SK-N-SH (cell line): Measurements from ENCODE around the gene NOX3. TPM values are rescaled to one million over a fixed set of nuclear protein-coding genes. Genes with fewer than 3 reads are reported as not detected.

ENCODE experiments used
- CTCF ChIA-PET: fragments of 300-600, 350-600 bp; formaldehyde crosslinking; extraction: SDS; loops from one replicate; lab custom pipeline; 2021; lab: Yijun Ruan, JAX
- POLR2A ChIA-PET: fragments of 350-600 bp; sonication (Branson Sonifier 250); formaldehyde crosslinking; extraction: SDS; loops from one replicate; lab custom pipeline; 2020; ENCODE audit warnings: antibody characterized with exemption, inconsistent platforms; lab: Yijun Ruan, JAX
- DNase-seq: peaks from one replicate; pipeline ENCODE4 v3.0.0; 2012
- H2AFZ ChIP-seq: fragments of 200-600 bp; sonication (generic); 2 replicates; pipeline ENCODE4 v1.8.1; 2016; ENCODE audit warnings: antibody characterized with exemption, mild to moderate bottlenecking, low read depth
- H3F3A ChIP-seq: fragments of 200-600 bp; sonication (generic); replicated peaks from 2 replicates; pipeline ENCODE3; 2016; ENCODE audit warnings: antibody characterized with exemption, mild to moderate bottlenecking; ENCODE audit not compliant: insufficient read depth
- H3K27ac ChIP-seq, 2 experiments: fragments of 200-500 bp in 1 of 2; fragments of 200-600 bp in 1 of 2; sonication (Bioruptor generic) in 1 of 2; sonication (generic), shearing (Covaris generic) in 1 of 2; 2 replicates each; pipeline versions ENCODE4 v1.5.1 to v1.6.1; 2014 to 2016; ENCODE audit warnings: low read depth in 2 of 2, inconsistent platforms in 1 of 2, low read length in 1 of 2, mild to moderate bottlenecking in 1 of 2, mixed read lengths in 1 of 2
- H3K27me3 ChIP-seq: fragments of 200-600 bp; sonication (generic), shearing (Covaris generic); 2 replicates; pipeline ENCODE4 v1.6.1; 2016; ENCODE audit warnings: mixed run types; ENCODE audit not compliant: insufficient read depth
- H3K36me3 ChIP-seq, 2 experiments: fragments of 200-500 bp in 1 of 2; fragments of 200-600 bp in 1 of 2; sonication (Bioruptor generic) in 1 of 2; sonication (generic) in 1 of 2; replicated peaks in 1 of 2; 2 replicates each; pipeline versions ENCODE3 to v1.5.1; 2014 to 2016; ENCODE audit warnings: low read length in 1 of 2, mild to moderate bottlenecking in 1 of 2; ENCODE audit not compliant: insufficient read depth in 2 of 2, control insufficient read depth in 1 of 2
- H3K4me1 ChIP-seq, 2 experiments: fragments of 200-500 bp in 1 of 2; fragments of 200-600 bp in 1 of 2; sonication (Bioruptor generic) in 1 of 2; sonication (generic), shearing (Covaris generic) in 1 of 2; 2 replicates each; pipeline versions ENCODE4 v1.5.1 to v1.6.1; 2014 to 2016; ENCODE audit warnings: low read depth in 1 of 2, low read length in 1 of 2, mixed run types in 1 of 2; ENCODE audit not compliant: insufficient read depth in 2 of 2, control insufficient read depth in 1 of 2
- H3K4me2 ChIP-seq: fragments of 200-600 bp; sonication (generic), shearing (Covaris generic); 2 replicates; pipeline ENCODE4 v1.6.1; 2017; ENCODE audit warnings: mixed run types
- H3K4me3 ChIP-seq, 2 experiments: fragments of 200-500 bp in 1 of 2; fragments of 200-600 bp in 1 of 2; sonication (Bioruptor generic) in 1 of 2; sonication (generic), shearing (Covaris generic) in 1 of 2; 2 replicates each; pipeline versions ENCODE4 v1.5.1 to v1.8.1; 2014 to 2016; ENCODE audit warnings: low read depth in 2 of 2, inconsistent platforms in 1 of 2, low read length in 1 of 2, mild to moderate bottlenecking in 1 of 2, mixed read lengths in 1 of 2, moderate library complexity in 1 of 2
- H3K79me2 ChIP-seq: fragments of 200-600 bp; sonication (generic); 2 replicates; pipeline ENCODE4 v1.8.1; 2017; ENCODE audit warnings: mild to moderate bottlenecking; ENCODE audit not compliant: insufficient read depth
- H3K9ac ChIP-seq: fragments of 200-600 bp; sonication (generic); 2 replicates; pipeline ENCODE4 v1.6.1; 2017; ENCODE audit warnings: mixed run types
- H3K9me2 ChIP-seq: fragments of 200-600 bp; sonication (generic); 2 replicates; pipeline ENCODE4 v1.6.1; 2017; ENCODE audit warnings: mixed run types
- H3K9me3 ChIP-seq: fragments of 200-600 bp; sonication (generic); 2 replicates; pipeline ENCODE4 v1.6.1; 2017; ENCODE audit warnings: mixed run types, mild to moderate bottlenecking, moderate library complexity
- H4K20me1 ChIP-seq: fragments of 200-600 bp; sonication (generic); 2 replicates; pipeline ENCODE4 v1.6.1; 2017; ENCODE audit warnings: mild to moderate bottlenecking, mixed run types; ENCODE audit not compliant: insufficient read depth
- ELF1 ChIP-seq: IDR thresholded peaks from 2 replicates; pipeline ENCODE4 v1.4.0; 2012
- EP300 ChIP-seq, 2 experiments: IDR thresholded peaks; 2 replicates each; pipeline versions ENCODE4 v1.4.0 to v1.6.1; 2012; ENCODE audit warnings: borderline replicate concordance in 1 of 2, low read depth in 1 of 2, low read length in 1 of 2
- FOSL2 ChIP-seq: IDR thresholded peaks from 2 replicates; pipeline ENCODE4 v1.4.0; 2012; ENCODE audit warnings: low read depth, mild to moderate bottlenecking, moderate library complexity, borderline replicate concordance
- FOXJ3 ChIP-seq: sonication (generic); formaldehyde crosslinking; IDR thresholded peaks from 2 replicates; pipeline ENCODE4 v1.5.1; 2020; ENCODE audit warnings: mild to moderate bottlenecking, missing genetic modification reagents
- GABPA ChIP-seq: IDR thresholded peaks from 2 replicates; pipeline ENCODE4 v1.4.0; 2012; ENCODE audit warnings: low read depth, mild to moderate bottlenecking
- JUND ChIP-seq: IDR thresholded peaks from 2 replicates; pipeline ENCODE4 v1.4.0; 2012
- MXI1 ChIP-seq: IDR thresholded peaks from 2 replicates; pipeline ENCODE4 v1.6.1; 2012; ENCODE audit warnings: mild to moderate bottlenecking, low read depth, low read length, improper control_type of control experiment
- NRF1 ChIP-seq: IDR thresholded peaks from 2 replicates; pipeline ENCODE4 v1.6.1; 2012; ENCODE audit warnings: low read depth, mild to moderate bottlenecking, low read length
- RCOR1 ChIP-seq: fragments of 150-350 bp; IDR thresholded peaks from 2 replicates; pipeline ENCODE4 v1.6.1; 2017; ENCODE audit warnings: antibody characterized with exemption, low read length
- RXRA ChIP-seq: IDR thresholded peaks from 2 replicates; pipeline ENCODE4 v1.4.0; 2012; ENCODE audit warnings: low read depth, mild to moderate bottlenecking, borderline replicate concordance
- SMC3 ChIP-seq: IDR thresholded peaks from 2 replicates; pipeline ENCODE4 v1.6.1; 2012; ENCODE audit warnings: low read depth, low read length, improper control_type of control experiment
- TCF12 ChIP-seq: IDR thresholded peaks from 2 replicates; pipeline ENCODE4 v1.4.0; 2012
- TEAD4 ChIP-seq: IDR thresholded peaks from 2 replicates; pipeline ENCODE4 v1.4.0; 2012; ENCODE audit warnings: mild to moderate bottlenecking, borderline replicate concordance; ENCODE audit not compliant: insufficient read depth
- USF1 ChIP-seq: IDR thresholded peaks from 2 replicates; pipeline ENCODE4 v1.4.0; 2012; ENCODE audit warnings: low read depth, borderline replicate concordance
- USF2 ChIP-seq: fragments of 150-350 bp; IDR thresholded peaks from 2 replicates; pipeline ENCODE4 v1.6.1; 2017; ENCODE audit warnings: antibody characterized with exemption, low read length, low read depth, borderline replicate concordance
- WGBS: methylation state at CpG from one replicate; pipeline ENCODE4 v1.1.6; 2017; ENCODE audit warnings: low lambda C conversion rate; 5-methylcytosine and 5-hydroxymethylcytosine counted together
- polyA plus RNA-seq, 3 experiments: library from polyadenylated mRNA; depleted of rRNA; stranded (reverse); fragments of >200 nt; gene quantifications; 2 replicates each; pipeline ENCODE4 v1.2.3, GENCODE V29; 2012
- TF ChIP-seq, protein P1 (sequence below): fragments of 200-600 bp; sonication (generic); IDR thresholded peaks from 2 replicates; pipeline ENCODE4 v1.6.1; 2017; ENCODE audit warnings: antibody characterized with exemption, mild to moderate bottlenecking, moderate library complexity
- TF ChIP-seq, protein P2 (sequence below): IDR thresholded peaks from 2 replicates; pipeline ENCODE4 v1.4.0; 2012; ENCODE audit warnings: low read depth

NOX3 gene
- polyA plus RNA-seq, 1 of the 3 experiments (the other 2 are of a cell fraction), result 0.02 TPM

DNA sequence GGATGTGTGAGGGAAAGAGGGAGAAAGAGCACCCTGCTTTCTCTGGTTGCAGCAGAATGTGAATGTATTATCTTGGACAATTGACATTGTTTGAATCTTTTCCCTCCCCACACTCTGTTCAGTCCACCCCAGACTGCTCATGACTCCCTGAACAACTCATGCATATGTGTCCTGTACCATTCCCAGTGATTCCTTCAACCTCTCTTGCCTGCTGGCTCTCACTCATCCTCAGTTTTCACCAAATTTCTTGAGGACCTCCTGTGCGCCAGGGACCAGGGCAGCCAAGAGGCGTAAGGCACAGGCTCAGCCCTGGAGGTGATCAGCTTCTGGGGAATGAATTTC lies 5.4 kb downstream of the NOX3 start:
- Histone ChIP-seq H3K4me1 (peaks cover 8 to 27% of the 10 kb centered on the region in 2 experiments; a peak in 3 of 4 replicates), H3K27ac (peak overlapping the region in 1 of 2 experiments; percentile 93; a peak in 2 of 4 replicates), H3K79me2 (no peaks in the 10 kb centered on the region), H3K27me3 (no peaks in the 10 kb centered on the region), H4K20me1 (no peaks in the 10 kb centered on the region), H3K4me3 (no peak overlapping the region), H3K9me2 (no peaks in the 10 kb centered on the region), H3K9me3 (no peaks in the 10 kb centered on the region), H3F3A (no peaks in the 10 kb centered on the region), H3K36me3 (no peaks in the 10 kb centered on the region), H2AFZ (no peak overlapping the region), H3K4me2 (no peak overlapping the region), H3K9ac (no peak overlapping the region)
- POLR2A ChIA-PET, result interaction anchor here (1.2 to 1.9 kb wide), 2 partner anchors 13 to 47 kb away, joined by 4 to 8 read pairs; no protein-coding TSS in a partner anchor
- no peak for TF ChIP-seq USF2
- TF ChIP-seq, protein P1, sequence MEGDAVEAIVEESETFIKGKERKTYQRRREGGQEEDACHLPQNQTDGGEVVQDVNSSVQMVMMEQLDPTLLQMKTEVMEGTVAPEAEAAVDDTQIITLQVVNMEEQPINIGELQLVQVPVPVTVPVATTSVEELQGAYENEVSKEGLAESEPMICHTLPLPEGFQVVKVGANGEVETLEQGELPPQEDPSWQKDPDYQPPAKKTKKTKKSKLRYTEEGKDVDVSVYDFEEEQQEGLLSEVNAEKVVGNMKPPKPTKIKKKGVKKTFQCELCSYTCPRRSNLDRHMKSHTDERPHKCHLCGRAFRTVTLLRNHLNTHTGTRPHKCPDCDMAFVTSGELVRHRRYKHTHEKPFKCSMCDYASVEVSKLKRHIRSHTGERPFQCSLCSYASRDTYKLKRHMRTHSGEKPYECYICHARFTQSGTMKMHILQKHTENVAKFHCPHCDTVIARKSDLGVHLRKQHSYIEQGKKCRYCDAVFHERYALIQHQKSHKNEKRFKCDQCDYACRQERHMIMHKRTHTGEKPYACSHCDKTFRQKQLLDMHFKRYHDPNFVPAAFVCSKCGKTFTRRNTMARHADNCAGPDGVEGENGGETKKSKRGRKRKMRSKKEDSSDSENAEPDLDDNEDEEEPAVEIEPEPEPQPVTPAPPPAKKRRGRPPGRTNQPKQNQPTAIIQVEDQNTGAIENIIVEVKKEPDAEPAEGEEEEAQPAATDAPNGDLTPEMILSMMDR, result no peak
- no peak for TF ChIP-seq RCOR1
- no peak for TF ChIP-seq NRF1
- no peak for TF ChIP-seq FOSL2
- TF ChIP-seq FOXJ3 (CRISPR knock-in tag), result no peak
- no peak for TF ChIP-seq MXI1
- TF ChIP-seq SMC3, result no peak
- TF ChIP-seq GABPA, result no peak
- no peak for TF ChIP-seq EP300 (IDR thresholded peaks at IDR 0.05; ENCODE audit: borderline replicate concordance in 1 of 2, low read depth in 1 of 2, low read length in 1 of 2)
- TF ChIP-seq, protein P2, sequence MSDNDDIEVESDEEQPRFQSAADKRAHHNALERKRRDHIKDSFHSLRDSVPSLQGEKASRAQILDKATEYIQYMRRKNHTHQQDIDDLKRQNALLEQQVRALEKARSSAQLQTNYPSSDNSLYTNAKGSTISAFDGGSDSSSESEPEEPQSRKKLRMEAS, result no peak
- TF ChIP-seq USF1, result no peak
- TF ChIP-seq ELF1, result no peak
- no peak for TF ChIP-seq JUND
- no peak for TF ChIP-seq TCF12
- TF ChIP-seq RXRA, result no peak
- no peak for TF ChIP-seq TEAD4
- no peak for DNase-seq
- 100% methylated on average over 2 of the region's 2 CpGs for WGBS
- CTCF ChIA-PET, result interaction anchor here (1.2 to 2.6 kb wide), 3 partner anchors 8 to 122 kb away, joined by 3 to 10 read pairs (median 4); no protein-coding TSS in a partner anchor
